Measurements from ENCODE around the gene NPIPB2. TPM values are rescaled to one million over a fixed set of nuclear protein-coding genes. Genes with fewer than 3 reads are reported as not detected.
"Not testable (repeated sequence)": the region's sequence is repeated elsewhere in the genome, so short reads cannot be mapped to it uniquely, and the experiment has no call there.

The NPIPB2 gene
- total and polyA plus RNA-seq, 7 experiments from 2014 or later, result 2.2 to 31.0 (median 15.3) TPM

DNA sequence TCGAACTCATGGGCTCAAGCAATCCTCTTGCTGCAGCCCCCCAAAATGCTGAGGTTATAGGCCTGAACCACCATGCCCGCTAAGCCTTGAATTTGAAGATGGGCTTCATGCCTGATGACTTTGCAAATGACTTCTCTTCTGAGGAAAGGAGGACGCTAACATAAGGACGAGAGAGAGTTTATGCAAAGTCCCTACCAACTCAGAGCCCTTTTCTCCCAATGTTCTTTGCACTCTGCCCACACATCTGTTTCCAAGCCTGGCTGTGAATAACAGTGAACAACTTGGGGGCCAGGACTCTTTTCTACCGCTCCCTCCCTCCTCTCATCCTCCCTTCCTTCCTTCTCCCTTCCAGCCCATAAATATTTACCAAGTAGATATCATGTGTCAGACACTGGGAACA is 8.5 kb upstream of the NPIPB2 start:
- Mint-ChIP-seq H3K36me3 (no peaks in the 10 kb centered on the region), H3K9me3 (no peaks in the 10 kb centered on the region), H3K4me3 (no peak overlapping the region), H3K27me3 (no peaks in the 10 kb centered on the region), H3K27ac (peak overlapping the region in 2 of 9 donors; percentile 14 to 44), H3K4me1 (peaks cover 0 to 6% (median 0%) of the 10 kb centered on the region in 7 donors)
- H3K9me3 ChIP-seq (ENCODE audit: control insufficient read depth in 2 of 3, low read length in 3 of 3), result no peaks in the 10 kb centered on the region
- intact Hi-C loops (cut with micrococcal nuclease), result loop anchor here in 1 of 2 donors (10.0 kb wide), 1 partner anchor 1504 kb away; no protein-coding TSS in a partner anchor
- ChIA-PET CTCF (no interaction called here), POLR2A (no interaction called here)
- H3K4me1 ChIP-seq (ENCODE audit: control insufficient read depth in 2 of 2, insufficient read depth in 2 of 2, low read length in 2 of 2), result no peaks in the 10 kb centered on the region
- DNase-seq (no peak), ATAC-seq (no peak)
- H3K4me3 ChIP-seq (ENCODE audit: low read length), result no peak overlapping the region
- H3K36me3 ChIP-seq (ENCODE audit: control insufficient read depth in 2 of 3, insufficient read depth in 3 of 3, low read length in 3 of 3), result no peaks in the 10 kb centered on the region
- no peak overlapping the region for H3K27ac ChIP-seq (ENCODE audit: low read depth, low read length)
- H3K27me3 ChIP-seq (ENCODE audit: control insufficient read depth in 2 of 2, insufficient read depth in 2 of 2, low read length in 2 of 2), result no peaks in the 10 kb centered on the region

DNA sequence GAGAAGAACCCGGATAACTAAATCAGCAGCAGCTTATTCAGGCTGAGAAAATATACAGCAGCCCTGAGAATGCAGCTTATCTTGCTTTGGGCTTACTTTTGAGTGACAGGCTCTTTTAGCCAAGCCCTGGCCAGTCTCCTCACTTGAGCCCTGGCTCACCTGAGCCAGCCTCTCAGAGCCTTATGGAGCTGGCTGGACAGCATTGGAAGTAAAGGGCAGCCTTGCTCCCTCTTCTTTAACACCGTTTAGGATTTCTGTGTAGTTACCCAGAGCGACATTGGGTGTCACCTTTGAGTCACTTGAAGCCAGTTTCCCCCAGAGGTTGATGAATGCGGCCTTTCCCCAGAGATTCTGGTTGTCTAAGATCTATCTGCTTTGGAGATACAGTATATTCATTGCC is 7.7 kb upstream of the NPIPB2 start:
- H3K36me3 ChIP-seq (ENCODE audit: control insufficient read depth in 2 of 3, insufficient read depth in 3 of 3, low read length in 3 of 3), result no peaks in the 10 kb centered on the region
- ATAC-seq (peak; percentile 59), DNase-seq (peak in 3 of 9 donors; percentile 25 to 31 (median 25))
- intact Hi-C loops (cut with micrococcal nuclease), result loop anchor here (1.0 to 2.0 kb wide), 2 partner anchors 119 to 869 kb away; no protein-coding TSS in a partner anchor
- H3K27ac ChIP-seq (ENCODE audit: low read depth, low read length), result no peak overlapping the region
- H3K4me1 ChIP-seq (ENCODE audit: control insufficient read depth in 2 of 2, insufficient read depth in 2 of 2, low read length in 2 of 2), result no peaks in the 10 kb centered on the region
- Mint-ChIP-seq H3K27me3 (no peaks in the 10 kb centered on the region), H3K36me3 (no peaks in the 10 kb centered on the region), H3K27ac (no peak overlapping the region), H3K4me3 (no peak overlapping the region), H3K4me1 (peaks cover 0 to 6% (median 0%) of the 10 kb centered on the region in 7 donors), H3K9me3 (no peaks in the 10 kb centered on the region)
- H3K4me3 ChIP-seq (ENCODE audit: low read length), result no peak overlapping the region
- ChIA-PET POLR2A (interaction anchor here (0.7 kb wide), 1 partner anchor 1971 kb away, joined by 3 read pairs; the partner anchor contains the start of gene ERCC4), CTCF (interaction anchor here (1.9 kb wide), 1 partner anchor 119 kb away, joined by 10 read pairs; no protein-coding TSS in a partner anchor)
- H3K27me3 ChIP-seq (ENCODE audit: control insufficient read depth in 2 of 2, insufficient read depth in 2 of 2, low read length in 2 of 2), result no peaks in the 10 kb centered on the region
- H3K9me3 ChIP-seq (ENCODE audit: control insufficient read depth in 2 of 3, low read length in 3 of 3), result no peaks in the 10 kb centered on the region

DNA sequence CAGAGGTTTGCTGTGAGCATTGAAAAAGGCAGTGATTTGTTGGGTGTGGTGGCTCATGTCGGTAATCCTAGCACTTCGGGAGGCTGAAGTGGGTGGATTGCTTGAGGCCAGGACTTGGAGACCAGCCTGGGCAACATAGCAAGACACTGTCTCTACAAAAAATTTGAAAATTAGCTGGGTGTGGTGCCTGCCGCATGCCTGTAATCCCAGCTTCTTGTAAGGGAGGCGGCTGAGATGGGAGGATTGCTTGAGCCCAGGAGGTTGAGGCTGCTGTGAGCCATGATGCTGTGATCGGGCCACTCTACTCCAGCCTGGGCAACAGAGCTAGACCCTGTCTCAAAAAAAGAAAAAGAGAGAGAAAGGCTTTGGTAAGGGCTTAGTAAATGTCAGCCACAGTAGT is 7.0 kb upstream of the NPIPB2 start:
- Histone ChIP-seq H3K36me3 (ENCODE audit: control insufficient read depth in 2 of 3, insufficient read depth in 3 of 3, low read length in 3 of 3) (no peaks in the 10 kb centered on the region), H3K4me3 (ENCODE audit: low read length) (no peak overlapping the region), H3K27ac (ENCODE audit: low read depth, low read length) (no peak overlapping the region), H3K9me3 (ENCODE audit: control insufficient read depth in 2 of 3, low read length in 3 of 3) (no peaks in the 10 kb centered on the region), H3K27me3 (ENCODE audit: control insufficient read depth in 2 of 2, insufficient read depth in 2 of 2, low read length in 2 of 2) (no peaks in the 10 kb centered on the region), H3K4me1 (ENCODE audit: control insufficient read depth in 2 of 2, insufficient read depth in 2 of 2, low read length in 2 of 2) (no peaks in the 10 kb centered on the region)
- DNase-seq (no peak), ATAC-seq (no peak)
- Mint-ChIP-seq H3K27me3 (no peaks in the 10 kb centered on the region), H3K27ac (no peak overlapping the region), H3K9me3 (no peaks in the 10 kb centered on the region), H3K36me3 (no peaks in the 10 kb centered on the region), H3K4me1 (peaks cover 0 to 6% (median 0%) of the 10 kb centered on the region in 7 donors), H3K4me3 (no peak overlapping the region)
- intact Hi-C loops (cut with micrococcal nuclease), result loop anchor here (1.0 to 2.0 kb wide), 2 partner anchors 119 to 870 kb away; no protein-coding TSS in a partner anchor
- ChIA-PET CTCF (interaction anchor here (1.9 kb wide), 1 partner anchor 119 kb away, joined by 10 read pairs; no protein-coding TSS in a partner anchor), POLR2A (no interaction called here)

DNA sequence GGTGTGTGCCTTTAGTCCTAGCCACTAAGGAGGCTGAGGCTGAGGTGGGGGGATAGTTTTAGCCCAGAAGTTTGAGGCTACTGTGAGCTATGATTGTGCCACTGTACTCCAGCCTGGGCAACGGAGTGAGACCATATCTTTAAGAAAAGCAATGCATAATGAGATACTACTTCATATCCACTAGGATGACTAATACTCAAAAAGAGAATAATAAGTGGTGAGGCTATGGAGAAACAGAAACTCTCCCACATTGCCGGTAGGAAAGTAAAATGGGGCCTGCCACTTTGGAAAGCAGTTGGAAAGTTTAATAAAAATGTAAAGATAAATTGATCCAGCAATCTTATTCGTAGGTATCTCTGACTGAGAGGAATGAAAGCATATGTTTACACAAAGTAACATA is 4.6 kb upstream of the NPIPB2 start:
- CTCF ChIA-PET, result interaction anchor here (0.8 to 1.7 kb wide), 2 partner anchors 122 to 475 kb away, joined by 3 to 5 read pairs; no protein-coding TSS in a partner anchor
- no peaks in the 10 kb centered on the region for H3K27me3 ChIP-seq (ENCODE audit: control insufficient read depth in 2 of 2, insufficient read depth in 2 of 2, low read length in 2 of 2)
- Mint-ChIP-seq H3K36me3 (no peaks in the 10 kb centered on the region), H3K4me1 (peaks cover 0 to 6% (median 0%) of the 10 kb centered on the region in 7 donors), H3K9me3 (no peaks in the 10 kb centered on the region), H3K4me3 (no peak overlapping the region), H3K27me3 (no peaks in the 10 kb centered on the region), H3K27ac (no peak overlapping the region)
- H3K36me3 ChIP-seq (ENCODE audit: control insufficient read depth in 2 of 3, insufficient read depth in 3 of 3, low read length in 3 of 3), result no peaks in the 10 kb centered on the region
- POLR2A ChIA-PET, result interaction anchor here (1.0 kb wide), 1 partner anchor 32 kb away, joined by 3 read pairs; no protein-coding TSS in a partner anchor
- DNase-seq (no peak), ATAC-seq (no peak)
- no peaks in the 10 kb centered on the region for H3K9me3 ChIP-seq (ENCODE audit: control insufficient read depth in 2 of 3, low read length in 3 of 3)
- intact Hi-C loops (cut with micrococcal nuclease), result no loop called here
- H3K4me1 ChIP-seq (ENCODE audit: control insufficient read depth in 2 of 2, insufficient read depth in 2 of 2, low read length in 2 of 2), result no peaks in the 10 kb centered on the region
- no peak overlapping the region for H3K4me3 ChIP-seq (ENCODE audit: low read length)
- no peak overlapping the region for H3K27ac ChIP-seq (ENCODE audit: low read depth, low read length)

DNA sequence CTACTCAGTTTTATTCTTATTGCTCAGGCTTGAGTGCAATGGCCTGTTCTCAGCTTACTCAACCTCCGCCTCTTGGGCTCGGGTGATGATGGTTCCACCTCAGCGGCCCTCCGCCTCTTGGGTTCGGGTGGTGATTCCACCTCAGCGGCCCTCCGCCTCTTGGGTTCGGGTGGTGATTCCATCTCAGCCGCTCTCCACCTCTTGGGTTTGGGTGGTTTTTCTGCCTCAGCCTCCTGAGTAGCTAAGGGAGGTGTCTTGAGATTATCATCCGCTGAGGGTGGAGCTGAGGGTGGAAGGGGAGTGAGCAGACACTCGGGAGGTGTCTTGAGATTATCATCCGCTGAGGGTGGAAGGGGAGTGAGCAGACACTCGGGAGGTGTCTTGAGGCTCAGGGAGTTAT is 14.5 kb downstream of the NPIPB2 start:
- H3K27ac ChIP-seq (ENCODE audit: low read depth, low read length); H3K27ac Mint-ChIP-seq; H3K4me3 Mint-ChIP-seq; ATAC-seq; intact Hi-C loops (cut with micrococcal nuclease); H3K36me3 ChIP-seq (ENCODE audit: control insufficient read depth in 2 of 3, insufficient read depth in 3 of 3, low read length in 3 of 3); H3K4me1 Mint-ChIP-seq; H3K9me3 Mint-ChIP-seq; H3K9me3 ChIP-seq (ENCODE audit: control insufficient read depth in 2 of 3, low read length in 3 of 3); POLR2A ChIA-PET; H3K4me1 ChIP-seq (ENCODE audit: control insufficient read depth in 2 of 2, insufficient read depth in 2 of 2, low read length in 2 of 2); DNase-seq; H3K36me3 Mint-ChIP-seq; H3K27me3 ChIP-seq (ENCODE audit: control insufficient read depth in 2 of 2, insufficient read depth in 2 of 2, low read length in 2 of 2); H3K4me3 ChIP-seq (ENCODE audit: low read length); H3K27me3 Mint-ChIP-seq; CTCF ChIA-PET: not testable (repeated sequence)

DNA sequence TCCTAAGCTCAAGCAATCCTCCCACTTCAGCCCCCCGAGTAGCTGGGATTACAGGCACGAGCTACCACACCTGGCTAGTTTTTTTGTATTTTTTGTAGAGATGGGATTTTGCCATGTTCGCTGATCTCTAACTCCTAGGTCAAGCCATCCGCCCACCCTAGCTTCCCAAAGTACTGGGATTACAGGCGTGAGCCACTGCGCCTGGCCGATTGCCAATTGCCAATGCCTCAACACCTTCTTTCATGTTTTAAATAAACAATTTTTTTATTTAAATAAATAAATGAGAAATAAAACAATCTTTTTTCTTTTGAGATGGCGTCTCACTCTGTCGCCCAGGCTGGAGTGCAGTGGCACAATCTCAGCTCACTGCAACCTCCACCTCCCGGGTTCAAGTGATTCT is 17.8 kb downstream of the NPIPB2 start:
- H3K36me3 Mint-ChIP-seq; H3K4me3 ChIP-seq (ENCODE audit: low read length); H3K9me3 ChIP-seq (ENCODE audit: control insufficient read depth in 2 of 3, low read length in 3 of 3); H3K4me1 Mint-ChIP-seq; H3K9me3 Mint-ChIP-seq; DNase-seq; CTCF ChIA-PET; H3K4me3 Mint-ChIP-seq; H3K4me1 ChIP-seq (ENCODE audit: control insufficient read depth in 2 of 2, insufficient read depth in 2 of 2, low read length in 2 of 2); intact Hi-C loops (cut with micrococcal nuclease); H3K36me3 ChIP-seq (ENCODE audit: control insufficient read depth in 2 of 3, insufficient read depth in 3 of 3, low read length in 3 of 3); H3K27ac ChIP-seq (ENCODE audit: low read depth, low read length); H3K27me3 Mint-ChIP-seq; ATAC-seq; H3K27ac Mint-ChIP-seq; H3K27me3 ChIP-seq (ENCODE audit: control insufficient read depth in 2 of 2, insufficient read depth in 2 of 2, low read length in 2 of 2): not testable (repeated sequence)
- POLR2A ChIA-PET, result interaction anchor here (0.7 kb wide), 1 partner anchor 20 kb away, joined by 3 read pairs; no protein-coding TSS in a partner anchor

Data from naive thymus-derived CD4-positive, alpha-beta T cell (primary cell).